OCI-LY7 (cell line): ENCODE data around the gene APOO.

Experiments used
- CTCF ChIP-seq: fragments of 200-600 bp; sonication (generic); conservative IDR thresholded peaks from 2 replicates; pipeline ENCODE4 v1.5.1; 2014; ENCODE audit warnings: mild to moderate bottlenecking, antibody characterized with exemption, low read length, moderate library complexity, mixed read lengths
- EZH2phosphoT487 ChIP-seq: fragments of 200-600 bp; sonication (generic); IDR thresholded peaks from 2 replicates; pipeline ENCODE4 v1.6.1; 2018; ENCODE audit warnings: low read depth, borderline replicate concordance, mild to moderate bottlenecking, mixed run types, antibody characterized with exemption, low read length, moderate library complexity, mixed read lengths

GRCh38 chrX:23821847-23822246 lies 85.9 kb downstream of the APOO start:
- TF ChIP-seq CTCF, result no peak
- no peak for TF ChIP-seq EZH2phosphoT487
